Measurements from ENCODE around the gene GNG7. TPM values are rescaled to one million over a fixed set of nuclear protein-coding genes. Genes with fewer than 3 reads are reported as not detected.
"Not testable (repeated sequence)": the region's sequence is repeated elsewhere in the genome, so short reads cannot be mapped to it uniquely, and the experiment has no call there.

The GNG7 gene
- total RNA-seq, 2 experiments from 2014 or later = 0.25 to 0.40 TPM

DNA sequence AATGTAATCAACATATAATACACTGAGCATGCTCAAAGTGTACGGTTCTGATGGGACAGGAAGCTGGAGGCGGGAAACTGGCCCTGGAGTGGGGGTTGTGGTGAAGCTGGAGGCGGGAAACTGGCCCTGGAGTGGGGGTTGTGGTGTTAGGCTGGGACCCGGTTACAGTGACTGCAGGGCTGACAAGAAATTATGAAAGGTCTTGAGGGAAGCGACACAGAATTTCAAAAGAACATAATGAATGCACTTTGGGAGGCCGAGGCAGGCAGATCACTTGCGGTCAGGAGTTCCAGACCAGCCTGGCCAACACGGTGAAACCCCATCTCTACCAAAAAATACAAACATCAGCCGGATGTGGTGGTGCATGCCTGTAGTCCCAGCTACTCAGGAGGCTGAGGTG lies 164.9 kb downstream of the GNG7 start:
- Mint-ChIP-seq H3K4me1 (peaks cover 46% of the 10 kb centered on the region), H3K27ac (peak overlapping the region; percentile 58)
- H3K9me3 Mint-ChIP-seq; H3K36me3 Mint-ChIP-seq (ENCODE audit: low read depth); H3K4me3 Mint-ChIP-seq; H3K27me3 Mint-ChIP-seq: not testable (repeated sequence)
- CTCF ChIA-PET = interaction anchor here (1.1 kb wide), 1 partner anchor 72 kb away, joined by 3 read pairs; no protein-coding TSS in a partner anchor
- POLR2A ChIA-PET = interaction anchor here (1.3 to 3.3 kb wide), 2 partner anchors 15 to 61 kb away, joined by 8 to 23 read pairs; partner anchors contain the start of gene GADD45B
- peak; percentile 30 for DNase-seq

DNA sequence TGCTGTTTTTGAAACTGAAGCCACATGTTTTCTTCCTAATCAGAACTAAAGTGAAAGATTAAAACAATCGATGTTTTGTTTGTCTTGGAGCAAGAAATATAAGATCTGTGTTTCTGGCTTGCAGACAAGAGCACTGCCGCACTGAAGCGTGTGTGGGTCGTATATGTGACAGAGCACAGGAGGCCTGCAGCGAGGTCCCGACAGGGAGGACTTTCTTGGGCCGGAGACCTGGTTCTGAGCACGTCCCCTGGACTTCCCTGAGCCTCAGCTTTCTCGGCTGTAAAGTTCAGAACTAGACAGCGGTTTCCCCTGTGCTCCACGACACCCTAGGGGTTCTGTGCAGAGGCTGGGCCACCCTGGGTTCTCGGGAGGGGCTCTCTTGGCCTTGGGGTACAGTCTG lies 166.0 kb downstream of the GNG7 start:
- Mint-ChIP-seq H3K4me1 (peaks cover 41% of the 10 kb centered on the region), H3K27me3 (peaks cover 7% of the 10 kb centered on the region), H3K36me3 (ENCODE audit: low read depth) (no peaks in the 10 kb centered on the region), H3K9me3 (no peaks in the 10 kb centered on the region), H3K4me3 (no peak overlapping the region), H3K27ac (no peak overlapping the region)
- no peak for DNase-seq
- ChIA-PET POLR2A (interaction anchor here (0.9 to 3.3 kb wide), 3 partner anchors 16 to 60 kb away, joined by 3 to 23 read pairs (median 3); partner anchors contain the start of gene GADD45B), CTCF (no interaction called here)

DNA sequence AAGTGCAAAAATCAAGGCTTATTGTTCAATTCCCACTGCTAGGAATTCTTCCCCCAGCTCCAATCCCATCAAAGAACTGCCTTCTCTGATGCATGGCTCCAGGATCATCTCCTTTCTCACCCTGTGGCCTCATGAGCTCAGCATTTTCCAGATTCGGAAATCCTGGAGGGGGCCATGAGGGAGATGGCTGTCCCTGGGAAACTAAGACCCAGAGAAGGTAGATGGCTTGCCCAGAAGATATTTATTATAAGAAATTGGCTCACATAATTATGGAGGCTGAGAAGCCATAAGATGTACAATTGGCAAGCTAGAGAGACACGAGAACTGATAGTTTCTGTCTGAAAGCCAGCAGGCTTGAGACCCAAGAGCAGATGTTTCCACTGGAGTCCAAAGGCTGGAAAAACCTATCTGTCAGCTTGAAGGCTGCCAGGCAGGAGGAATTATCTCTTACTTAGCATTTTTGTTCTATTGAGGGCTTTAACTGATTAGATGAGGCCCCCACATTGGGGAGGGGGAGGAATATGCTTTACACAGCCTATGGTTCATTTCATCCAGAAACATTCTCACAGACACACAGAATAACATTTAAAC lies 168.0 kb downstream of the GNG7 start:
- no peak for DNase-seq
- ChIA-PET CTCF (interaction anchor here (0.6 to 1.4 kb wide), 4 partner anchors 10 to 1143 kb away, joined by 3 to 6 read pairs (median 4); no protein-coding TSS in a partner anchor), POLR2A (interaction anchor here (1.3 to 2.4 kb wide), 3 partner anchors 9 to 58 kb away, joined by 3 to 11 read pairs (median 6); partner anchors contain the start of gene GADD45B)
- H3K9me3 Mint-ChIP-seq = no peaks in the 10 kb centered on the region
- H3K27ac Mint-ChIP-seq = no peak overlapping the region
- no peaks in the 10 kb centered on the region for H3K36me3 Mint-ChIP-seq (ENCODE audit: low read depth)
- peaks cover 38% of the 10 kb centered on the region for H3K4me1 Mint-ChIP-seq
- H3K4me3 Mint-ChIP-seq = no peak overlapping the region
- H3K27me3 Mint-ChIP-seq = peaks cover 7% of the 10 kb centered on the region

DNA sequence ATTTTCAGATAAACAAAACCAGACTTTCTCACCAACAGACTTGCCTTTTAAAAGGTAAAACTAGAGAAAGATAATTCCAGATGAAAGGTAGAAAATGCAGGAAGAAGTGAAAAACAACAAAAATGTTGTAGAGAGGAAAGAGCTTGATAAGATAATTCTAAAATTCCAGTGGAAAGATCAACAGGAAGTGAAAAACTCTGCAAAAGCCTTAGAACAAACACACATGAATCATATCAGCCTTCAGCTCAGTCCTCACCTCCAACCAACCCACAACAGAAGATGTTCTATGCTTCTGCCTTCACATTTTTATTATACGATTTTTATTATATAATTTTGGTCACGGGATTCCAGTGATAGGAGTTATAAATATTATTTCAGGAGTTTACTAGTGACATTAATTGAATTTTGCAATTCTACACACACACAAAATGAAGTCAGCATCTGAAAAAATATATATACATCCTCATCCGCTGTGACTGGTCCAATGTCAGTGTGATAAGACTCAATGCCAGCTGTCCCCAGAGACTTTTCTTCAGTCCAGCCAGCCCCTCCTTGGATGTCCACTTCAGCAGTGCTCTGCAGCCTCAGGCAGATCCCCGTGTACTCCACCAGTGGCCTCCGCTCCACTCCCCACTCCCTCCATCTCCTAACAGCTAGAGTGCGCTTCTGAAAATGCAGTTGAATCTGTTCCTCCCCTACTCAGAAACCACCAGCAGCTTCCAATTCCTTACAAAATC lies 168.6 kb downstream of the GNG7 start:
- ChIA-PET POLR2A (interaction anchor here (1.3 to 2.4 kb wide), 3 partner anchors 10 to 58 kb away, joined by 3 to 11 read pairs (median 6); partner anchors contain the start of gene GADD45B), CTCF (interaction anchor here (0.6 to 1.4 kb wide), 5 partner anchors 8 to 1142 kb away, joined by 3 to 6 read pairs (median 3); no protein-coding TSS in a partner anchor)
- no peak for DNase-seq
- H3K4me1 Mint-ChIP-seq = peaks cover 38% of the 10 kb centered on the region
- H3K4me3 Mint-ChIP-seq = no peak overlapping the region
- H3K27ac Mint-ChIP-seq = no peak overlapping the region
- H3K9me3 Mint-ChIP-seq = no peaks in the 10 kb centered on the region
- H3K27me3 Mint-ChIP-seq = peaks cover 7% of the 10 kb centered on the region
- no peaks in the 10 kb centered on the region for H3K36me3 Mint-ChIP-seq (ENCODE audit: low read depth)

DNA sequence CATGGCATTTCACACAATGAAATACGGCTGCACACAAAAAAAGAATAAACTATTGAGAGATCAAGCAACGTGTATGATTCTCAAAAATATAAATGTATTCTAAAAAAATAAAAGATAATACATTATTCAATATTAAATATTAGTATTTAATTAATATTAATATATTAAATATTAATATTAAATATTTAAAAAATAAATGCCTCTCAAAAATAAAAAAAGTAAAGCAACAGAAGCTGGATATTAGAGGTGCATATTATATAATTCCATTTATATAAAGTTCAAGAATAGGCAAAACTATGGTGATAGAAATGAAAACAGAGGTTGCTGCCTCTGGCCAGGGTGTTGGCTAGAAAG lies 169.4 kb downstream of the GNG7 start:
- Mint-ChIP-seq H3K27ac (no peak overlapping the region), H3K4me1 (peaks cover 33% of the 10 kb centered on the region), H3K9me3 (no peaks in the 10 kb centered on the region), H3K27me3 (peaks cover 7% of the 10 kb centered on the region), H3K36me3 (ENCODE audit: low read depth) (no peaks in the 10 kb centered on the region), H3K4me3 (no peak overlapping the region)
- DNase-seq = no peak
- POLR2A ChIA-PET = interaction anchor here (1.6 to 2.4 kb wide), 2 partner anchors 10 to 57 kb away, joined by 6 to 11 read pairs; partner anchors contain the start of gene GADD45B
- CTCF ChIA-PET = interaction anchor here (1.2 kb wide), 1 partner anchor 20 kb away, joined by 5 read pairs; no protein-coding TSS in a partner anchor

DNA sequence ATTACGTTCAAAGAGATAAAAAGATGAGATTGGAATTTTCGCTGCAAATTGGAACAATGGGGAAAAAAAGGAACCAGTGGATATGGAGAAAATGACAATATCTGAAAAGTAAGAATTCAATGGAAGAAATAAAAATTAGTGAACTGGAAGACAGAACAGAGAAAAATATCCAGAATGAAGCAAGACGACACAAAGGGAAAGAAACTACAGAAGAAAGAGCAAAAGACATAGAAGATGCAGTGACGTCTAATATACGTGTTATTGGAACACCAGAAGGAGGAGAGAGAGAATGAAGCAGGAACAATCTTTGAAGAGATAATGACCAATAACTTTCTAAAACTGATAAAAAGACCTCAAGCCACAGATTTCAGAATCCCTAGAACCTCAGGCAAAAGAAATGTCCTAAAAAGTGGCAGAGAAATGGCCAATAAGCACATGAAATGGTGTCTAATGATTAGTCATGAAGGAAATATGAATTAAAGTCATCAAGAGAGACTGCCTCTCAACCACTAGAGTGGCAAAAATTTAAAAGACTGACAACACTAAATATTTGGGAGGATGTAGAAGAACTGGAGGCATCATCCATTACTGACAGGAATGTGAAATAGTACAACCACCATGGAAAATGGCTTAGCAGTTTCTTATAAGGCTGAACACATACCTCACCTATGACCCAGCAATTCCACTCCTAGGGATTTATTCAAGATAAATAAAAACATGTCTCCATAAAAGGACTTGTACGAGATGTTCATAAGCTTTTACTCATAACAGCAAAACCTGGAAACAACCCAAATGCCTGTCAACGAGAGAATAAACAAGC lies 170.0 kb downstream of the GNG7 start:
- CTCF ChIA-PET = no interaction called here
- Mint-ChIP-seq H3K27me3 (peaks cover 7% of the 10 kb centered on the region), H3K4me3 (no peak overlapping the region), H3K9me3 (no peaks in the 10 kb centered on the region), H3K27ac (no peak overlapping the region), H3K36me3 (ENCODE audit: low read depth) (no peaks in the 10 kb centered on the region), H3K4me1 (peaks cover 27% of the 10 kb centered on the region)
- no peak for DNase-seq
- POLR2A ChIA-PET = interaction anchor here (2.4 kb wide), 1 partner anchor 56 kb away, joined by 11 read pairs; the partner anchor contains the start of gene GADD45B

DNA sequence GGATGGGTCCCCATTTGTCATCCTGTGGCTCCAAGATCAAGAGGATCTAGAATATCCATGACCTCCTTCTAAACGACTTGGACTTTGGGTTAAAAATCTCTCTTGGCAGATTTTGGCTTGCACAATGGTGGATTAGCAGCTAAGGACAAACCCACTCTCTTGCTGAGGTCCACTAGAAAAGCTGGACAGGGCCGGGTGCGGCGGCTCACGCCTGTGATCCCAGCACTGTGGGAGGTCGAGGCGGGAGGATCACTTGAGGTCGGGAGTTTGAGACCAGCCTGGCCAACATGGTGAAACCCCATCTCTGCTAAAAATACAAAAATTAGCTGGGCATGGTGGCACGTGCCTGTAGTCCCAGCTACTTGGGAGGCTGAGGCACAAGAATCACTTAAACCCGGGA lies 172.6 kb downstream of the GNG7 start:
- not testable (repeated sequence) for H3K27me3 Mint-ChIP-seq; H3K4me3 Mint-ChIP-seq; H3K9me3 Mint-ChIP-seq; DNase-seq; H3K36me3 Mint-ChIP-seq (ENCODE audit: low read depth); H3K27ac Mint-ChIP-seq
- ChIA-PET CTCF (interaction anchor here (1.0 kb wide), 2 partner anchors 50 to 54 kb away, joined by 3 read pairs; partner anchors contain the start of gene GADD45B), POLR2A (interaction anchor here (1.1 to 3.6 kb wide), 2 partner anchors 52 to 53 kb away, joined by 5 to 15 read pairs; partner anchors contain the start of gene GADD45B)
- peaks cover 21% of the 10 kb centered on the region for H3K4me1 Mint-ChIP-seq

DNA sequence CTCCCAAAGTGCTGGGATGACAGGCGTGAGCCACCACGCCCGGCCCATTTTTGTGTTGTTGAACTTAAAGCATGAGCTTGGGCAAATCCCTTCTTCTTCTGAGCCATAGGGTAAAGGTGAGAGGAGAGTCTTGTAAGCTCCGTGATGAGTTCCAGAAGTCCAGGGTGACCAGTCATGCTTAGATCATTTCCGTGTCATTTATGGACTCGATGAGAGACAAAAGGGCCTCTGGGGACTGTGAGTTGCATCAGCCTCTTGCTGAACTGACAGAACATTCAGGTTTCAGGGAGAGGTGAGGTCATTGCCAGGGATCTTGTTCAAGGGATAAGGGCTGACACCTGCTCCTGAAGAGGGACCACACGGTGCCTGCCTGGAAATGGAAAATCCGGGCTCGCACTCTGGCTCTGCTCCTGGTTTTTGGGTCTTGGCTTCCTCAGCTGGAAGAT lies 173.0 kb downstream of the GNG7 start:
- Mint-ChIP-seq H3K9me3 (no peaks in the 10 kb centered on the region), H3K27ac (no peak overlapping the region), H3K4me3 (no peak overlapping the region), H3K36me3 (ENCODE audit: low read depth) (no peaks in the 10 kb centered on the region), H3K27me3 (peaks cover 7% of the 10 kb centered on the region), H3K4me1 (peaks cover 17% of the 10 kb centered on the region)
- DNase-seq = no peak
- POLR2A ChIA-PET = interaction anchor here (3.6 kb wide), 1 partner anchor 53 kb away, joined by 15 read pairs; the partner anchor contains the start of gene GADD45B
- CTCF ChIA-PET = interaction anchor here (1.0 kb wide), 2 partner anchors 50 to 54 kb away, joined by 3 read pairs; partner anchors contain the start of gene GADD45B

DNA sequence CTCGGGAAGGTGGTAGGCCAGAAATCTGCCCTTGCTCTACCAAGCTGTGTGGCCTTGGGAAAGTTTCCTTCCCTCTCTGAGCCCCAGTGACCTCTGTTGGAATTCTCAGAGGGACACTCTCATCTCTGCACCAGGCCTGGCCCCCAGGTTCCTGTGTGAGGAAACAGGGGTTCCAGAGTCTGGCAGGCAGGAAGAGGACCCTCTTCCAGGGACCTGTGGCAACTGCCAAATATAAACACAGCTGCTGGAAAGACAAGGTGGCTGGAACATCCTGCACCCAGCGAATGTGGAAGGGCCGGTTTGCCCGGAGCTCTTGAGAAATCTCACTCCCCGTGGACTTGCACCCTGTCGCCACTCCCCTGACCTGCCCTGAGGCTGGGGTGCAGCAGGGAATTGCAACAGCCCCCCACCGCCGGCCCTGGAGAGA lies 173.8 kb downstream of the GNG7 start:
- H3K4me1 Mint-ChIP-seq = peaks cover 10% of the 10 kb centered on the region
- CTCF ChIA-PET = interaction anchor here (0.6 to 1.5 kb wide), 3 partner anchors 32 to 89 kb away, joined by 3 read pairs; partner anchors contain the start of gene GADD45B
- no peaks in the 10 kb centered on the region for H3K36me3 Mint-ChIP-seq (ENCODE audit: low read depth)
- POLR2A ChIA-PET = interaction anchor here (3.6 kb wide), 1 partner anchor 52 kb away, joined by 15 read pairs; the partner anchor contains the start of gene GADD45B
- DNase-seq = no peak
- H3K27me3 Mint-ChIP-seq = peaks cover 7% of the 10 kb centered on the region
- peaks cover 3% of the 10 kb centered on the region for H3K9me3 Mint-ChIP-seq
- H3K27ac Mint-ChIP-seq = no peak overlapping the region
- H3K4me3 Mint-ChIP-seq = no peak overlapping the region

DNA sequence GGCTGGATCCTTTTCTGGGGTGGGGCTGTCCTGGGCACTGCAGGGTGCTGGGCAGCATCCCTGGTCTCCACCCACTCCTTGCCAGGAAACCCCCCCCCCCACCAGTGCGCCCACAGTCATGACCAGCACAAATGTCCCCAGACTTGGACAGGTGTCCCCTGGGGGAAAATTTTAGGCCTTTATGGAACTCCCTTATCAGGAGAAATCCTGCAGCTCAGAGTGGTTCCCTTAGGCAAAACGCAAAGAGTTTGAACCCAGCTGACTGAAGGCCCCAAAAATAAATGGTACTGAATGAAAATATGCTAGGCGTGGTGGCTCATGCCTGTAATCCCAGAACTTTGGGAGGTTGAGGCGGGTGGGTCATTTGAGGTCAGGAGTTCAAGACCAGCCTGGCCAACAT lies 174.8 kb downstream of the GNG7 start:
- Mint-ChIP-seq H3K4me1 (peaks cover 3% of the 10 kb centered on the region), H3K27ac (no peak overlapping the region), H3K4me3 (no peak overlapping the region), H3K27me3 (peaks cover 6% of the 10 kb centered on the region), H3K36me3 (ENCODE audit: low read depth) (no peaks in the 10 kb centered on the region), H3K9me3 (peaks cover 3% of the 10 kb centered on the region)
- POLR2A ChIA-PET = interaction anchor here (0.7 kb wide), 1 partner anchor 25 kb away, joined by 3 read pairs; no protein-coding TSS in a partner anchor
- CTCF ChIA-PET = interaction anchor here (1.5 kb wide), 1 partner anchor 52 kb away, joined by 3 read pairs; the partner anchor contains the start of gene GADD45B
- DNase-seq = no peak

DNA sequence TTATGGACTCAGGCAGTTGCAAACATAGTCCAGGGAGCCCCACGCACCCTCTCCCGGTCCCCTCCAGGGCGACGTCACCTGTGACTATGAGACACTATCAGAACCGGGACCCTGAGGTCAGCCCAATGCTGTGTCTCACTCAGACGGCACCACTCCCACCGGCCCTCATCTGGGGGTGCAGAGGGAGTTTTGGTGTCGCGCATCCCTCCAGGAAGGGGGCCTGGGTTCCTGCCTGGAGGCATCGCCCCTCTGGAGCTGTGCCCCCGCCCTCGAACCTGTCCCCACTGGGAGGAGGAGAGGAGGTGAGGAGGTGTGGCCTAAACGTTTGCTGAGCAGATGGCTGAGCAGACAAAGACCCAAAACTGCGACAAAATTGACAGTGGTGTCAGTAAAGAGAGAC lies 175.3 kb downstream of the GNG7 start:
- CTCF ChIA-PET = no interaction called here
- no peak for DNase-seq
- H3K27me3 Mint-ChIP-seq = peaks cover under 1% of the 10 kb centered on the region
- peaks cover 3% of the 10 kb centered on the region for H3K9me3 Mint-ChIP-seq
- H3K4me3 Mint-ChIP-seq = no peak overlapping the region
- H3K36me3 Mint-ChIP-seq (ENCODE audit: low read depth) = no peaks in the 10 kb centered on the region
- no peak overlapping the region for H3K27ac Mint-ChIP-seq
- POLR2A ChIA-PET = no interaction called here
- H3K4me1 Mint-ChIP-seq = peaks cover under 1% of the 10 kb centered on the region
